ENCODE data around the gene NPSR1.

NPSR1 gene

DNA sequence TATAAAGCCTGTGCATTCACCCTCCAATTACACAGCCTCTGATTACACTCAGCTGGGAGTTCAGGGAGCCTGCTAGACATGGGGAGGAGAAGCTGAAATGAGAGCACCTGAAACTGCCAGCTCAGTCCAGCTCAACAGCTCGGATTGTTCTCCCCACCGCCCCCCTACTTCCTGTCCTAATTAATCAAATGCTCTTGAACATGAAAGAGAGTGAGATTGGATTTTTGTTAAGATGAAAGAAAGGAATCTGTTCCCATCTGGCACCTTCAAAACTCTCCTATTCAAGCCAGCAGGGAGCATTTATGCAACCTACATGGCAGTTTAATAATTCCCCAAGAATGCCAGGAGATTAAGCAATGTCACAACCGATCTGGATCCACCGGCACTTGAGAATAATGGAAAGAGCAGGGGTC is 98.0 kb downstream of the NPSR1 start:
- no peak overlapping the region for H3K27ac Mint-ChIP-seq
- no peak for ATAC-seq (replicated peaks)
- no peak overlapping the region for H3K4me3 Mint-ChIP-seq

DNA sequence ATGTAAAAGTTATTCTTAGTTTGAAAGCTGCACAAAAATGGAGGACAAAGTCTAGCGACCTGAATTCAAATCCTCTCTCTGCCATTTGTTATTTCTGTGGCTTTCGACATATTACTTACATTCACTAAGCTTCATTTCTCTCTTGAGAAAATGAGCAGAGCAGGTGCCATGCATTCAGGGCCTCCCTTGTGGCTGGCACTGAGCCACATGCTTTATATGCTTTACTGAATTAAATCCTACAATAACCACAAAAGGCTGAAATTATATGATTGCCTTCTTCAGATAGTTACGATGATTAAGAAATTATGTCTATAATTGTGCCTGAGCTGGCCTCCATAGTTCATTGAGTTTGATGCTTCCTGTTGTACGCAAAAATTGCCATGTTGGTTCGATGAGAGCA is 98.7 kb downstream of the NPSR1 start:
- DNase-seq, result no peak
- H3K27me3 Mint-ChIP-seq, result peaks cover 4 to 15% of the 10 kb centered on the region in 2 donors
- no peak overlapping the region for H3K27ac Mint-ChIP-seq
- no peak for ATAC-seq (replicated peaks)
- H3K4me1 Mint-ChIP-seq (ENCODE audit: low read depth in 2 of 2), result peaks cover 0 to 3% of the 10 kb centered on the region in 2 donors
- H3K9me3 Mint-ChIP-seq, result no peaks in the 10 kb centered on the region
- no peaks in the 10 kb centered on the region for H3K36me3 Mint-ChIP-seq (ENCODE audit: insufficient read depth)
- no peak overlapping the region for H3K4me3 Mint-ChIP-seq

More for the DNA sequence above, 98.0 kb downstream of the NPSR1 start:
- H3K4me1 Mint-ChIP-seq (ENCODE audit: low read depth in 2 of 2), result peaks cover 0 to 3% of the 10 kb centered on the region in 2 donors
- DNase-seq, result no peak
- H3K36me3 Mint-ChIP-seq (ENCODE audit: insufficient read depth), result no peaks in the 10 kb centered on the region
- H3K9me3 Mint-ChIP-seq, result no peaks in the 10 kb centered on the region
- peaks cover 0 to 12% of the 10 kb centered on the region in 2 donors for H3K27me3 Mint-ChIP-seq

DNA sequence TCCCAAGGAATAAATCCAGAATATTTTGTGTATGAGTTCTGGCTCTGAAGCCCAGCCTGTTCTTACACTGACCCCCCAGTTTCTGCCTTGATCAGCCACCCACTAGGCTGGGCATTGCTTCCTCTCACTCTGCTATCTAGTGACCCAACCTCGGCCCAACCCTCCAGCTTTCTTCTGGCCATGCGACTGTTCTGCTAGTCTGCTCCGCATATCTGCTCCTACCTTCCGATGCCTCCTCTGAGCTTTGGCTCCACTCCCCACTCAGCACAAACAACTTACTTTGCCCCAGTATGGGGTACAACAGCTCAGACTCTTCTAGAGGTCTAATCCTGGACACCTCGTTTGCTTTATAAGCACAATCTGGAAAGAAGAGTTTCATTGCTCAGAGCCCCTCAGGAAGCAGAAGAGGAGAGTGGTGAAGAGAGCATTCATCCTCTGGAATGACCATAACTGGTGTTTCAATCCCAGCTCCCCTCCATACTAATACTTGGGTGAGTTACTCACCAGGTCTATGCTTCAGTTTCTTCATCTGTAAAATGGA is 99.6 kb downstream of the NPSR1 start:
- Mint-ChIP-seq H3K9me3 (no peaks in the 10 kb centered on the region), H3K4me1 (ENCODE audit: low read depth in 2 of 2) (peaks cover 0 to 3% of the 10 kb centered on the region in 2 donors), H3K4me3 (no peak overlapping the region), H3K27me3 (peaks cover 7 to 25% of the 10 kb centered on the region in 2 donors), H3K27ac (no peak overlapping the region), H3K36me3 (ENCODE audit: insufficient read depth) (no peaks in the 10 kb centered on the region)
- DNase-seq (no peak), ATAC-seq (replicated peaks) (no peak)

DNA sequence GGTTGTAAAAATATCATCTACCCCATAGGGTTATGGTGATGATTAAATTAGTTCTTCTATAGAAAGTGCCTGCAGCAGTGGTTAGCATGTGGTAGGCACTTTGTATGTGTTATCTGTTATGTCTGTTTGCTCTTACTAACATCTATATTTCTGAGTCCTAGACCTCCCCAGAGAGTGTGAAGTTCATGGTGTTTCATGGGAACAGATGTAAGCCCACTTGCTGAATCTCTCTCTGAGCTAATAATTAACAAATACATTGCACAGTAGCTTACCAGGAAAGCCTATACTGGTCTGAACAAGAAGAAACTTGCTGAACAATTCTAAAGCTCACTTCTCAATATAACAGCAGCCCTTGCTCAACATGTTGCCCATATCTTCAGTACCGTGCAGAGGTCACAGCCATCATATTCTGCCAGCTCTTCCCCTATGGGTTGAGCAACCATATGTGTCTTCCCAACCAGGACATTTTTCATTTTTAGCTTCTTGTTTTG is 100.1 kb downstream of the NPSR1 start:
- ATAC-seq (replicated peaks), result no peak
- H3K4me3 Mint-ChIP-seq, result no peak overlapping the region

DNA sequence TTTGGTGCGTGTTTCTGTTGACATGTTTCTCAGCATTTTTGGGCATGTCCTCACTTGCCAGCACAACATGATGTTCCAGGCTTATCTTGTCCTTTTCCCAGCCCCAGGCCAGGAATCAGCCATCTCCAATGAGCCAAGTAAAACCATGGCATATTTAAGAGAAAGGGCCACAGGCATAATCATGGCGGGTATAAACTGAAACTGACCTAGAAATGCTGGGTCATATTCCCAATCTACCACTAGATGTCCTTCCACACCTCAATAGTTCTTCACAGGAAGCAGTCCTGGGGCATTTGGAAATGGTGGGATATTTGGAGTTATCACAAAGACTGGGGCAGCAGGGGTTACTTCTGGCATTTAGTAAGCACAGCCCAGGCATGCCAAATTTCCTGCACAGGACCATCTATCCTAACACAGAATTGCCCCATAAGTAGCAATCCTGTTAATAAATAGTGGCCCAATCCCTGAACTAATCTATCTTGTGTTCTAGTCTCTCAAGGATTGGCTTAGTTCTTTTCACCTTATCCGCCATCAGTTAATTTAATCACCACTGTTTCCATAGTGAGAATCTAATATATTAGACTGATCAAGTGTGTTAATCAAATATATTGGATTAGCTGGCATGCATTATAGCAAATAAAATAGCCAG is 101.6 kb downstream of the NPSR1 start:
- DNase-seq, result no peak
- Mint-ChIP-seq H3K27ac (no peak overlapping the region), H3K36me3 (ENCODE audit: insufficient read depth) (no peaks in the 10 kb centered on the region)

More for the DNA sequence above, 100.1 kb downstream of the NPSR1 start:
- no peaks in the 10 kb centered on the region for H3K36me3 Mint-ChIP-seq (ENCODE audit: insufficient read depth)
- no peak overlapping the region for H3K27ac Mint-ChIP-seq
- H3K9me3 Mint-ChIP-seq, result no peaks in the 10 kb centered on the region
- peaks cover 0 to 3% of the 10 kb centered on the region in 2 donors for H3K4me1 Mint-ChIP-seq (ENCODE audit: low read depth in 2 of 2)
- peaks cover 12 to 30% of the 10 kb centered on the region in 2 donors for H3K27me3 Mint-ChIP-seq
- no peak for DNase-seq

DNA sequence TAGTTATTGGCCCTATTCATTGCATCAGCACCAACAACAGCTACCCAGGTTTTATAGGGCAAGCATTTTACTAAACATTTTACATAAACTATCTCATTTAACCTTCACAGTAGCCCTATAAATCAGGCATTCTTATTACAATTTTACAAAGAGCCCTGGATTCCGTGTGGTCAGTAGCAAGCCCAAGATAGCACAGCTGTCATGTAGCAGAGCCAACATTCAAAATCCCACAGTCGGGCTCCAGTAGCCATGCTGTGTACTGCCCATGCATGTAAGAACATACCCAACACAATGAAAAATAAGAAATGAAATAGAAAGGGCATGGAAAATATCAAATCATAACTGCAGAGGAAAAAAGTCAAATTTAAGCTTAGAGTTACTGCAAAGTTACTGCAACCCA is 102.3 kb downstream of the NPSR1 start:
- H3K27ac Mint-ChIP-seq, result no peak overlapping the region
- H3K27me3 Mint-ChIP-seq, result peaks cover 20 to 33% of the 10 kb centered on the region in 2 donors
- H3K9me3 Mint-ChIP-seq, result no peaks in the 10 kb centered on the region
- H3K4me1 Mint-ChIP-seq (ENCODE audit: low read depth in 2 of 2), result peaks cover 0 to 3% of the 10 kb centered on the region in 2 donors
- DNase-seq (no peak), ATAC-seq (replicated peaks) (no peak)
- no peaks in the 10 kb centered on the region for H3K36me3 Mint-ChIP-seq (ENCODE audit: insufficient read depth)
- no peak overlapping the region for H3K4me3 Mint-ChIP-seq

More for the DNA sequence above, 101.6 kb downstream of the NPSR1 start:
- peaks cover 0 to 3% of the 10 kb centered on the region in 2 donors for H3K4me1 Mint-ChIP-seq (ENCODE audit: low read depth in 2 of 2)
- H3K9me3 Mint-ChIP-seq, result no peaks in the 10 kb centered on the region
- peaks cover 20 to 33% of the 10 kb centered on the region in 2 donors for H3K27me3 Mint-ChIP-seq
- no peak overlapping the region for H3K4me3 Mint-ChIP-seq
- no peak for ATAC-seq (replicated peaks)

DNA sequence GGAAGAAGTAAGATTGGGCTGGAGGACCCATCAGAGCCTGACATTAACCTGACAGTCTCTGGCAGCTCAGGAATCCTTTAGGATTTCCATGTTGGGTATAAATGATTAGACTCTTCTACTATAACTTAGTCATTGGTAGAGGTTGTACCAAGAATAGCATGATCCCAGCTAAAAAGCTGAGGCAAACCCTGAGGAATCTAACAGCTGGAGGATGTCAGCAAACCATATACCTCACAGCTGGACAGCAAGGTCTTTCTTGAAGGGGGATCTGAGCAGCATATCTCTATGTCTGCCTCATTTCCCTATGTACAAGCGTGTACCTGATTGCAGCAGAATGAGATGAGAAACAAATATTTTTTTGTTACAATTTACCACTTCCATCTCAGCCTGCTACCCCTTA is 103.2 kb downstream of the NPSR1 start:
- no peaks in the 10 kb centered on the region for H3K36me3 Mint-ChIP-seq (ENCODE audit: insufficient read depth)
- H3K4me3 Mint-ChIP-seq, result no peak overlapping the region
- H3K9me3 Mint-ChIP-seq, result no peaks in the 10 kb centered on the region
- ATAC-seq (replicated peaks) (no peak), DNase-seq (no peak)
- no peak overlapping the region for H3K27ac Mint-ChIP-seq
- H3K27me3 Mint-ChIP-seq, result peaks cover 20 to 33% of the 10 kb centered on the region in 2 donors
- H3K4me1 Mint-ChIP-seq (ENCODE audit: low read depth in 2 of 2), result peaks cover 0 to 3% of the 10 kb centered on the region in 2 donors

DNA sequence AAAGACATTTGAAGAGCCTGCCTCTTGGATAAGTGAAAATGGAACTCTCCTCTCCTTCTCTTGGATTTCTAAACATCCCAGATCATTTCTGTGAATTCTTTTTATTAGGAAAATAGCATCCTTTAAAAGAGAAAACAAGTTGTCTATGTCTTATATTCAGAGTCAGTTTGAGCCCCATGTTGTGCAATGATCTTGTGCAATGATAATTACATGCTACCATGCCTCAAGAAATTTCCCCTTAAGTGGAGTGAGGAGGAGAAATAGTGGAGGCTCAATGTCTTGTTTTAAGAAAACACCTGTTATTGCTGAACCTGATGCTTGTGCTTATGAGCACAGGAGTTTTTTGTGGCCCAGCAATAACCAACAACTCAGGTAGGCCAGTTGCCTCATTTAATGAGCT is 103.6 kb downstream of the NPSR1 start:
- peaks cover 0 to 3% of the 10 kb centered on the region in 2 donors for H3K4me1 Mint-ChIP-seq (ENCODE audit: low read depth in 2 of 2)
- H3K4me3 Mint-ChIP-seq, result no peak overlapping the region
- DNase-seq (no peak), ATAC-seq (replicated peaks) (no peak)
- no peak overlapping the region for H3K27ac Mint-ChIP-seq
- H3K27me3 Mint-ChIP-seq, result peaks cover 20 to 33% of the 10 kb centered on the region in 2 donors
- H3K36me3 Mint-ChIP-seq (ENCODE audit: insufficient read depth), result no peaks in the 10 kb centered on the region
- no peaks in the 10 kb centered on the region for H3K9me3 Mint-ChIP-seq

DNA sequence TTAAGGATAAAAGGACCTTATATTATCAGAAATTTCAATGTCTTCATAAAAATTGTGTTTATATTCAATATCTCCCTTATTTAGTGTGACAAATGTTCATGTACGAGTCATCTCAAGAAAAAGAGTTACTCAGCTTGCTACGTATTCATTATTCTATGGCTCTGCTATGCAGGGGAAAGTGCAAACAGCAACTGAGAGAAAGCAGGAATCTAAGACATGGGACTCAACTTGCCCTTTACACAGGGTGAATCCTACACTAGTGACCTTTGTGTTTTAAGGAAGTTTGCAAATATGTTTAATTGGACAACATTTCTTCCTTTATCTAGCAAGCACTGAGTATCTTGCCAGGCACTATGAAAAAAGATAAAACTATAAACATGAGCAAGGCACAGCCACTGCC is 104.7 kb downstream of the NPSR1 start:
- ATAC-seq (replicated peaks) (no peak), DNase-seq (no peak)
- Mint-ChIP-seq H3K9me3 (no peaks in the 10 kb centered on the region), H3K4me1 (ENCODE audit: low read depth in 2 of 2) (peaks cover 0 to 3% of the 10 kb centered on the region in 2 donors), H3K36me3 (ENCODE audit: insufficient read depth) (no peaks in the 10 kb centered on the region), H3K4me3 (no peak overlapping the region), H3K27ac (no peak overlapping the region), H3K27me3 (peaks cover 27% of the 10 kb centered on the region in 2 donors)

DNA sequence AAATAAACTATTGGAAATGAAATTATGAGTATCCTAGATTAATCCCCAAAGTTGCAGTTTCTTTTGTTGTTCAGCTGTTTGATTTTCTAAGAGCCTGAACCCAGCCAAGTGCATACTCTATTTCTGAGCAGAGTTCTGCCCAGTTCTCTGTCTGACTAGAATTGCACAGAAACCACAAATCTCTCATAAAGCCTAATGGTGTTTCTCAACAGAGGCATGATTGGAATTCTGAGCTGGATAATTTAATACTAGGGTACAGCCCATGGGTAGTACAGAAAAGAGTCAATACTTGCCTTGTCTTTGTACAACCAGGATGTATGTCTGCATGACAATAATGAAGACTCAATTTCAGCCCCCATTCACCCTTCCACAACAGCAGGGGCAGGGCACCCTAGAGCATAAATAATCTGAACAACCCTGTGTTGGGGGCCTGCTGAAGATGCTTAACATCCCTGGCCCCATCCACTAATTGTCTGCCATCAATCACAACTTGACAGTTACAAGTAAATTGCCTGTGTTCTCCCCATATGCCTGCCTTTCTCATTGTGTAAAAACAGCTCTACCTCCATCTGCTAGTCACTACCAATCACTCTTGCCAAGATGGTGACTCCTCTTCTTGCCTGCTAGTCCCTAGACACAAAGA is 114.4 kb downstream of the NPSR1 start:
- DNase-seq, result no peak
- no peak overlapping the region for H3K4me3 Mint-ChIP-seq
- H3K9me3 Mint-ChIP-seq, result peaks cover 0 to 2% of the 10 kb centered on the region in 2 donors
- H3K27me3 Mint-ChIP-seq, result peaks cover 3 to 19% of the 10 kb centered on the region in 2 donors
- H3K36me3 Mint-ChIP-seq (ENCODE audit: insufficient read depth), result no peaks in the 10 kb centered on the region
- ATAC-seq (replicated peaks), result no peak
- no peak overlapping the region for H3K27ac Mint-ChIP-seq
- no peaks in the 10 kb centered on the region for H3K4me1 Mint-ChIP-seq (ENCODE audit: low read depth in 2 of 2)

DNA sequence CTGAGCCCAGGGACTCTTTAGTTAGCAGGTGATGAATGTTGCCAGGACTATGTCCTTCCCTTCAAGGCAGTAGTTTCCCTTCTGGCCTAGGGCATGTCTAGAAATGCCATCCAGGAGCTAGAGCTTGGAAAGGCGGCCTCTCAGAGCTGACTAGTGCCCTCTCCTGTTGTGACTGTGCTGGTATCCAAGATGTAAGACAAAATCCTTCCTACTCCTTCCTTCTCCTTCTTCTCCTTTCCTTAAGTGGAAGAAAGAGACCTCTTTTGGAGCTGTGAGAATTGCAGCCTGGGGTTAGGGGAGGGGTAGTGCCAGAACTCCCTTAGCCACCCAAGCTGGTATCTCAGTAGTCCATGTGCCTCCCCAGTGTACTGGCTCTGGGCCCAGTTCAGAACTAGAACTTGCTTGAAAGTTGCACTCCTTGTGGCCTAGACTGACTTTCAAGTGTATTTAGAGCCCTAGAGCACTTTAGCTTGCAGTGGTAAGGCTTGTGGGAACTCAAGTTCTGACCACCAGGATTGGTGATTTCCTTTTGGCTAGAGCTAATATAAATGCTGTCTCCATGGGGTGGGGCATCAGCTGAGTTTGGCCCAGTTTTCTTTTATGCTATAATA is 118.8 kb downstream of the NPSR1 start:
- H3K4me1 Mint-ChIP-seq (ENCODE audit: low read depth in 2 of 2), result no peaks in the 10 kb centered on the region
- peaks cover 3% of the 10 kb centered on the region in 2 donors for H3K9me3 Mint-ChIP-seq
- no peaks in the 10 kb centered on the region for H3K36me3 Mint-ChIP-seq (ENCODE audit: insufficient read depth)
- no peak for DNase-seq
- no peak for ATAC-seq (replicated peaks)
- no peak overlapping the region for H3K4me3 Mint-ChIP-seq
- H3K27me3 Mint-ChIP-seq, result peaks cover 10 to 16% of the 10 kb centered on the region in 2 donors
- no peak overlapping the region for H3K27ac Mint-ChIP-seq

DNA sequence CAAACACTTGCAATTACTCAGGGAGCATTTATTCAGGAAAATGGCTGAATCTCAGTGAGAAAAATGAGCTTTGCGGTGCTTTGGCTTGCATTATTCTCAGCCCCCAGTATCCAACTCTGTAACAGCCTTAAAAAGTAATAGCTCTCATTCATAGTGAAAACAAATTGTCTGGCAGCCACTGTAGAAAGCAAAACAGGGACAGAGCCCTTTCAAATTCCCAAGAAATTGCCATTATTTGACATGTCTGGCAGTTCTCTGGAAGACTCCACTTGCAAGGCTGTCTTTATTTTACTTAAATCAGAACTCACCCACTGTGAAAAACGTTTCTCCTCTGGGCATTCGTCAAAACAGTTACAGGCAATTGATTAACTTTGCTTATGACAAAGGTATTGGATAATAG is 122.5 kb downstream of the NPSR1 start:
- no peaks in the 10 kb centered on the region for H3K36me3 Mint-ChIP-seq (ENCODE audit: insufficient read depth)
- no peak overlapping the region for H3K4me3 Mint-ChIP-seq
- DNase-seq (no peak), ATAC-seq (replicated peaks) (no peak)
- no peaks in the 10 kb centered on the region for H3K4me1 Mint-ChIP-seq (ENCODE audit: low read depth in 2 of 2)
- no peak overlapping the region for H3K27ac Mint-ChIP-seq
- peaks cover 10 to 22% of the 10 kb centered on the region in 2 donors for H3K27me3 Mint-ChIP-seq
- peaks cover 13 to 24% of the 10 kb centered on the region in 2 donors for H3K9me3 Mint-ChIP-seq

DNA sequence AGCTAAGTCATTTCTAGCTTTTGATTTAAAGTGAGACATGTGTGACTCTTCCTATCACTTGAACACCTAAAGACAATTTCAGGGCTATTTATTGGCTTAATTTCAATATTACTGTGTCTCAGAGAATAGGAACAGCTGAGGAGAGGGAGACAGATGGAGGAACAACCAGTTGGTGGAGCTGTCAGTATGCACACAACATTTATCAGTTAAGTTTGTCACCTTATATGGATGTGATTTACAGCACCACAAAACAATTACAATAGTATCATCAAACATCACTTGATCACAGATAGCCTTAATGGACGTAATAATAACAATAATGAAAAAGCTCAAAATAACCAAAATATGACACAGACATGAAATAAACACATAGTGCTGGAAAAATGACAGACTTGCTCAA is 129.6 kb downstream of the NPSR1 start:
- Mint-ChIP-seq H3K4me1 (ENCODE audit: low read depth in 2 of 2) (no peaks in the 10 kb centered on the region), H3K27ac (no peak overlapping the region)

More for the DNA sequence above, 129.6 kb downstream of the NPSR1 start:
- peaks cover 6 to 14% of the 10 kb centered on the region in 2 donors for H3K9me3 Mint-ChIP-seq
- H3K27me3 Mint-ChIP-seq, result peaks cover 0 to 13% of the 10 kb centered on the region in 2 donors
- ATAC-seq (replicated peaks) (no peak), DNase-seq (no peak)
- H3K36me3 Mint-ChIP-seq (ENCODE audit: insufficient read depth), result no peaks in the 10 kb centered on the region
- H3K4me3 Mint-ChIP-seq, result no peak overlapping the region
